PC-3 (cell line): ENCODE data around the gene TMEM117.
A peak's percentile ranks its signal among the peaks of the same experiment; 100 is the strongest.

Experiments used
- EZH2 ChIP-seq: fragments of 300-600 bp; sonication (generic); IDR thresholded peaks from one replicate; pipeline ENCODE4 v1.6.1; 2017; ENCODE audit warnings: antibody characterized with exemption, mild to moderate bottlenecking, low read length; ENCODE audit not compliant: unreplicated experiment
- EZH2phosphoT487 ChIP-seq: fragments of 300-600 bp; sonication (generic); IDR thresholded peaks from 2 replicates; pipeline ENCODE4 v1.6.1; 2018; ENCODE audit warnings: mild to moderate bottlenecking, antibody characterized with exemption, low read length, borderline replicate concordance
- TF ChIP-seq, protein P1 (sequence below): fragments of 300-600 bp; sonication (generic); conservative IDR thresholded peaks from 2 replicates; pipeline ENCODE4 v1.5.1; 2017; ENCODE audit warnings: antibody characterized with exemption, low read depth, mild to moderate bottlenecking, low read length

DNA sequence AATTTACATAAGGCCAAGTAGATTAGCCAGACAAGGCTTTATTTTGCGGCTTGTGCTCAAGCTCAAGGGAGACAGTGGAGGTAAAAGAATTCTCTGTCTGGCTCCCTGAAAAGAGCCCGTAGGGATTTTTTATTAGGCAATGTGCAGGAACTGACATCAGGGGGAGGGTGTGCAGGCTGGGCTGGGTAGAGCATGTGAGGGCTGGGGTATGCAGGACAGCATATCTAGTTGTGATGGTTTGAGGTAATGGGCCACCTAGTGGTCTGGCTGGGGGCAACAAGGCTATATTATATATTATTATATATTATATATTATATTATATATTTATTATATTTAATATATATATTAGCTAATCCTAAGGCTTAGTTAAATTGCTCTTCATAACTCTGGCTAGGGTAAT is 102.1 kb downstream of the TMEM117 start:
- TF ChIP-seq EZH2 (no peak), EZH2phosphoT487 (no peak)
- TF ChIP-seq, protein P1, sequence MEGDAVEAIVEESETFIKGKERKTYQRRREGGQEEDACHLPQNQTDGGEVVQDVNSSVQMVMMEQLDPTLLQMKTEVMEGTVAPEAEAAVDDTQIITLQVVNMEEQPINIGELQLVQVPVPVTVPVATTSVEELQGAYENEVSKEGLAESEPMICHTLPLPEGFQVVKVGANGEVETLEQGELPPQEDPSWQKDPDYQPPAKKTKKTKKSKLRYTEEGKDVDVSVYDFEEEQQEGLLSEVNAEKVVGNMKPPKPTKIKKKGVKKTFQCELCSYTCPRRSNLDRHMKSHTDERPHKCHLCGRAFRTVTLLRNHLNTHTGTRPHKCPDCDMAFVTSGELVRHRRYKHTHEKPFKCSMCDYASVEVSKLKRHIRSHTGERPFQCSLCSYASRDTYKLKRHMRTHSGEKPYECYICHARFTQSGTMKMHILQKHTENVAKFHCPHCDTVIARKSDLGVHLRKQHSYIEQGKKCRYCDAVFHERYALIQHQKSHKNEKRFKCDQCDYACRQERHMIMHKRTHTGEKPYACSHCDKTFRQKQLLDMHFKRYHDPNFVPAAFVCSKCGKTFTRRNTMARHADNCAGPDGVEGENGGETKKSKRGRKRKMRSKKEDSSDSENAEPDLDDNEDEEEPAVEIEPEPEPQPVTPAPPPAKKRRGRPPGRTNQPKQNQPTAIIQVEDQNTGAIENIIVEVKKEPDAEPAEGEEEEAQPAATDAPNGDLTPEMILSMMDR, result peak; percentile 31
